B cell (primary cell): ENCODE data around the gene B4GALT5. TPM values are rescaled to one million over a fixed set of nuclear protein-coding genes. Genes with fewer than 3 reads are reported as not detected.

ENCODE experiments used
- ATAC-seq: fragments of 200-7000 bp; cut with Tn5 transposase; one replicate; pipeline ENCODE4 v1.10.0; 2021; ENCODE audit warnings: low read depth, mild to moderate bottlenecking, moderate number of reproducible peaks, moderate library complexity
- CTCF ChIA-PET: fragments of 350-600 bp; sonication (Branson Sonifier 250); formaldehyde crosslinking; loops from one replicate; lab custom pipeline; 2021; ENCODE audit warnings: antibody characterized with exemption, inconsistent platforms; lab: Charles Lee
- POLR2A ChIA-PET: fragments of 350-600 bp; sonication (Branson Sonifier 250); formaldehyde crosslinking; loops from one replicate; lab custom pipeline; 2021; ENCODE audit warnings: antibody characterized with exemption; lab: Charles Lee
- DNase-seq: peaks from one replicate; pipeline ENCODE4 v3.0.0; 2013
- H2AFZ ChIP-seq: 2 replicates; pipeline ENCODE4 v1.6.1; 2012; ENCODE audit warnings: mild to moderate bottlenecking, low read depth, low read length; ENCODE audit not compliant: insufficient read depth, poor library complexity, severe bottlenecking
- H3K27ac ChIP-seq, 2 donors: 1 replicate in 1 of 2; 2 replicates in 1 of 2; pipeline ENCODE4 v1.5.1; 2012 to 2013; ENCODE audit warnings: low read length in 2 of 2, mild to moderate bottlenecking in 2 of 2, moderate library complexity in 1 of 2
- H3K27me3 ChIP-seq, 4 experiments: fragments of 200-600 bp in 1 of 4; sonication (generic) in 1 of 4; replicated peaks in 1 of 4; 1 replicate in 2 of 4; 2 replicates in 2 of 4; pipeline versions ENCODE4 v1.6.1 to v1.7.0; 2013 to 2016; ENCODE audit warnings: low read length in 3 of 4, mild to moderate bottlenecking in 2 of 4, mixed read lengths in 1 of 4, moderate library complexity in 1 of 4; ENCODE audit not compliant: insufficient read depth in 4 of 4, control insufficient read depth in 3 of 4; ENCODE audit errors: control extremely low read depth in 1 of 4
- H3K36me3 ChIP-seq, 2 experiments: replicated peaks in 1 of 2; 1 replicate in 1 of 2; 2 replicates in 1 of 2; pipeline versions ENCODE4 v1.6.1 to v1.7.1; 2013; ENCODE audit warnings: low read length in 1 of 2; ENCODE audit not compliant: insufficient read depth in 2 of 2, control insufficient read depth in 1 of 2; ENCODE audit errors: control extremely low read depth in 1 of 2, extremely low read depth in 1 of 2
- H3K4me1 ChIP-seq, 2 donors: fragments of 200-600 bp in 1 of 2; sonication (generic) in 1 of 2; 1 replicate in 1 of 2; 2 replicates in 1 of 2; pipeline versions ENCODE4 v1.5.1 to v1.6.1; 2013 to 2017; ENCODE audit warnings: low read length in 2 of 2; ENCODE audit not compliant: control insufficient read depth in 2 of 2, insufficient read depth in 2 of 2
- H3K4me2 ChIP-seq: replicated peaks from 2 replicates; pipeline ENCODE3; 2012; ENCODE audit warnings: mild to moderate bottlenecking, low read depth, low read length; ENCODE audit not compliant: poor library complexity, severe bottlenecking
- H3K4me3 ChIP-seq, 5 experiments: fragments of 200-600 bp in 1 of 5; sonication (generic) in 1 of 5; 1 replicate in 3 of 5; 2 replicates in 2 of 5; pipeline versions ENCODE4 v1.5.1 to v1.7.0; 2011 to 2016; ENCODE audit warnings: low read length in 4 of 5, mild to moderate bottlenecking in 4 of 5, low read depth in 2 of 5, control low read depth in 1 of 5, moderate library complexity in 1 of 5; ENCODE audit not compliant: insufficient read depth in 1 of 5; ENCODE audit errors: control extremely low read depth in 1 of 5, extremely low read depth in 1 of 5
- H3K79me2 ChIP-seq: fragments of 200-600 bp; sonication (generic); one replicate; pipeline ENCODE4 v1.6.0; 2016; ENCODE audit warnings: low read length; ENCODE audit not compliant: control insufficient read depth, insufficient read depth
- H3K9ac ChIP-seq: fragments of 200-600 bp; sonication (generic); 2 replicates; pipeline ENCODE4 v1.6.1; 2017; ENCODE audit warnings: mild to moderate bottlenecking, low read length, moderate library complexity
- H3K9me3 ChIP-seq, 3 donors: one replicate each; pipeline versions ENCODE4 v1.6.1 to v1.7.1; 2013; ENCODE audit warnings: low read length in 2 of 3; ENCODE audit not compliant: control insufficient read depth in 2 of 3, insufficient read depth in 1 of 3; ENCODE audit errors: control extremely low read depth in 1 of 3
- H4K20me1 ChIP-seq: 2 replicates; pipeline ENCODE4 v1.6.0; 2012; ENCODE audit warnings: mild to moderate bottlenecking, low read length; ENCODE audit not compliant: insufficient read depth, control insufficient read depth, poor library complexity, severe bottlenecking
- H3K27ac Mint-ChIP-seq: one replicate; pipeline ENCODE4 v1.8.0; 2021; ENCODE audit warnings: mixed read lengths
- H3K27me3 Mint-ChIP-seq: one replicate; pipeline ENCODE4 v1.8.0; 2021; ENCODE audit warnings: mixed read lengths
- H3K4me1 Mint-ChIP-seq: one replicate; pipeline ENCODE4 v1.8.0; 2021; ENCODE audit warnings: mixed read lengths
- H3K4me3 Mint-ChIP-seq: one replicate; pipeline ENCODE4 v1.8.0; 2021; ENCODE audit warnings: mixed read lengths
- H3K9me3 Mint-ChIP-seq: one replicate; pipeline ENCODE4 v1.8.0; 2022; ENCODE audit warnings: mixed read lengths; ENCODE audit not compliant: insufficient read depth
- CTCF ChIP-seq: fragments of 200-600 bp; IDR thresholded peaks from one replicate; pipeline ENCODE4 v1.8.0; 2022; ENCODE audit warnings: antibody characterized with exemption, mild to moderate bottlenecking
- EZH2 ChIP-seq: IDR thresholded peaks from 2 replicates; pipeline ENCODE4 v1.6.1; 2012; ENCODE audit warnings: borderline replicate concordance, low read depth, mild to moderate bottlenecking, moderate library complexity, low read length; ENCODE audit not compliant: insufficient read depth, poor library complexity, severe bottlenecking
- WGBS: methylation state at CpG from one replicate; pipeline ENCODE4 v1.1.5; 2013; ENCODE audit warnings: missing lambda C conversion rate; ENCODE audit not compliant: insufficient coverage; 5-methylcytosine and 5-hydroxymethylcytosine counted together
- intact Hi-C: fragments of 100-400 bp; cut with micrococcal nuclease; formaldehyde crosslinking; loops from one replicate; pipeline ENCODE4 v1.10.0; 2022
- polyA plus RNA-seq: library from polyadenylated mRNA; depleted of rRNA; stranded (reverse); fragments of >200 nt; gene quantifications from 2 replicates; pipeline ENCODE4 v1.2.3, GENCODE V29; 2012
- total RNA-seq, 2 donors: library from RNA; stranded (reverse); fragments of 120-200 nt in 1 of 2; gene quantifications; 1 replicate in 1 of 2; 2 replicates in 1 of 2; pipeline versions ENCODE4 v1.2.3 to v1.2.4, GENCODE V29; 2013 to 2022

Gene B4GALT5
- total and polyA plus RNA-seq, 2 donors (not counting 1 experiment from before 2014, with no cell fraction given): 3.4 to 7.3 TPM

GRCh38 chr20:49637046-49637637, 76.5 kb downstream of the B4GALT5 start:
- ATAC-seq: no peak

More at GRCh38 chr20:49637046-49637637, 76.5 kb downstream of the B4GALT5 start:
- Mint-ChIP-seq H3K4me1 (peaks cover 9% of the 10 kb centered on the region), H3K4me3 (no peak overlapping the region), H3K27me3 (no peaks in the 10 kb centered on the region), H3K9me3 (no peaks in the 10 kb centered on the region), H3K27ac (no peak overlapping the region)
- Histone ChIP-seq H3K27ac (no peak overlapping the region), H4K20me1 (no peaks in the 10 kb centered on the region), H2AFZ (no peak overlapping the region), H3K4me2 (no peak overlapping the region), H3K4me3 (no peak overlapping the region), H3K9me3 (no peaks in the 10 kb centered on the region), H3K4me1 (peaks cover 0 to 9% of the 10 kb centered on the region in 2 donors), H3K79me2 (no peaks in the 10 kb centered on the region), H3K36me3 (peaks cover 0 to 39% of the 10 kb centered on the region in 2 experiments), H3K9ac (no peak overlapping the region), H3K27me3 (no peaks in the 10 kb centered on the region)
- 95% methylated on average over 3 of the region's 8 CpGs for WGBS
- TF ChIP-seq EZH2 (no peak), CTCF (no peak)
- ChIA-PET CTCF (no interaction called here), POLR2A (no interaction called here)
- intact Hi-C loops: no loop called here
- no peak for DNase-seq
